Neuronal stem cell (in vitro differentiated cells): Measurements from ENCODE around the gene DIO2.

Source experiments
- DNase-seq: peaks from one replicate; pipeline ENCODE4 v3.0.0-alpha.2; 2013; ENCODE audit warnings: low spot score
- H2AFZ ChIP-seq: one replicate; pipeline ENCODE4 v1.6.1; 2013; ENCODE audit warnings: mild to moderate bottlenecking, low read length, inconsistent platforms
- H2AK5ac ChIP-seq: 2 replicates; pipeline ENCODE4 v1.6.1; 2013; ENCODE audit warnings: low read depth, mild to moderate bottlenecking, inconsistent platforms, low read length, moderate library complexity, mixed read lengths
- H2BK120ac ChIP-seq: 2 replicates; pipeline ENCODE4 v1.6.1; 2013; ENCODE audit warnings: low read depth, mild to moderate bottlenecking, inconsistent platforms, low read length, moderate library complexity, mixed read lengths
- H2BK12ac ChIP-seq: one replicate; pipeline ENCODE4 v1.6.1; 2013; ENCODE audit warnings: low read length, inconsistent platforms
- H2BK15ac ChIP-seq: 2 replicates; pipeline ENCODE4 v1.6.1; 2013; ENCODE audit warnings: mild to moderate bottlenecking, low read length, inconsistent platforms, mixed read lengths
- H2BK5ac ChIP-seq: one replicate; pipeline ENCODE4 v1.6.1; 2013; ENCODE audit warnings: inconsistent platforms, mild to moderate bottlenecking, low read length, moderate library complexity
- H3K14ac ChIP-seq: one replicate; pipeline ENCODE4 v1.6.1; 2013; ENCODE audit warnings: low read length, inconsistent platforms
- H3K18ac ChIP-seq: 2 replicates; pipeline ENCODE4 v1.6.1; 2013; ENCODE audit warnings: low read length, inconsistent platforms
- H3K23ac ChIP-seq: 2 replicates; pipeline ENCODE4 v1.6.1; 2013; ENCODE audit warnings: low read depth, mild to moderate bottlenecking, mixed read lengths, low read length, inconsistent platforms; ENCODE audit not compliant: poor library complexity
- H3K27ac ChIP-seq: replicated peaks from 3 replicates; pipeline ENCODE4 v1.5.1; 2013; ENCODE audit warnings: low read length, inconsistent platforms
- H3K27me3 ChIP-seq, 3 experiments: 2 replicates each; pipeline ENCODE4 v1.6.1; 2013; ENCODE audit warnings: low read length in 3 of 3, mild to moderate bottlenecking in 2 of 3, inconsistent platforms in 1 of 3, low read depth in 1 of 3, mixed read lengths in 1 of 3, moderate library complexity in 1 of 3; ENCODE audit not compliant: control insufficient read depth in 3 of 3, insufficient read depth in 3 of 3
- H3K36me3 ChIP-seq, 2 donors: replicated peaks in 1 of 2; 2 replicates each; pipeline ENCODE4 v1.6.1; 2013; ENCODE audit warnings: low read length in 2 of 2; ENCODE audit not compliant: control insufficient read depth in 2 of 2, insufficient read depth in 2 of 2
- H3K4ac ChIP-seq: 2 replicates; pipeline ENCODE4 v1.6.1; 2013; ENCODE audit warnings: inconsistent platforms, mild to moderate bottlenecking, low read length, moderate library complexity
- H3K4me1 ChIP-seq, 2 donors: 1 replicate in 1 of 2; 2 replicates in 1 of 2; pipeline ENCODE4 v1.6.1; 2013; ENCODE audit warnings: low read length in 2 of 2, low read depth in 1 of 2; ENCODE audit not compliant: control insufficient read depth in 2 of 2, insufficient read depth in 1 of 2
- H3K4me2 ChIP-seq: one replicate; pipeline ENCODE4 v1.6.1; 2013; ENCODE audit warnings: mild to moderate bottlenecking, low read length, inconsistent platforms; ENCODE audit not compliant: insufficient read depth, poor library complexity, severe bottlenecking
- H3K4me3 ChIP-seq, 2 donors: 2 replicates each; pipeline ENCODE4 v1.5.1; 2013; ENCODE audit warnings: low read length in 2 of 2, mild to moderate bottlenecking in 2 of 2, inconsistent platforms in 1 of 2, moderate library complexity in 1 of 2
- H3K79me1 ChIP-seq: one replicate; pipeline ENCODE4 v1.6.1; 2013; ENCODE audit warnings: low read depth, mild to moderate bottlenecking, inconsistent platforms, low read length, moderate library complexity
- H3K9ac ChIP-seq: one replicate; pipeline ENCODE4 v1.6.1; 2013; ENCODE audit warnings: mild to moderate bottlenecking, low read depth, low read length, inconsistent platforms; ENCODE audit not compliant: poor library complexity
- H3K9me3 ChIP-seq, 2 donors: replicated peaks in 1 of 2; 2 replicates each; pipeline versions ENCODE3 to v1.6.1; 2013; ENCODE audit warnings: low read length in 2 of 2, mild to moderate bottlenecking in 2 of 2, inconsistent platforms in 1 of 2, low read depth in 1 of 2, mixed read lengths in 1 of 2, moderate library complexity in 1 of 2; ENCODE audit not compliant: control insufficient read depth in 2 of 2, insufficient read depth in 1 of 2
- H4K8ac ChIP-seq: one replicate; pipeline ENCODE4 v1.6.1; 2013; ENCODE audit warnings: low read depth, mild to moderate bottlenecking, inconsistent platforms, low read length, moderate library complexity
- H4K91ac ChIP-seq: one replicate; pipeline ENCODE4 v1.6.1; 2013; ENCODE audit warnings: low read length, low read depth, mild to moderate bottlenecking, inconsistent platforms; ENCODE audit not compliant: poor library complexity
- WGBS, 2 donors: extraction: QIAGEN DNeasy Blood & Tissue Kit; methylation state at CpG; one replicate each; pipeline ENCODE4 v1.1.7; 2013; ENCODE audit warnings: missing lambda C conversion rate in 2 of 2, mixed read lengths in 1 of 2; ENCODE audit not compliant: insufficient read length in 2 of 2, insufficient replicate concordance in 1 of 2; ENCODE audit errors: extremely low coverage in 2 of 2; 5-methylcytosine and 5-hydroxymethylcytosine counted together

DIO2 gene

GRCh38 chr14:80150301-80150700, 61.0 kb downstream of the DIO2 start:
- Histone ChIP-seq H3K23ac (no peak overlapping the region), H2AK5ac (no peak overlapping the region), H3K36me3 (no peaks in the 10 kb centered on the region), H3K27ac (no peak overlapping the region), H4K8ac (no peak overlapping the region), H3K9ac (no peak overlapping the region), H2BK12ac (no peak overlapping the region), H3K4me3 (no peak overlapping the region), H2BK5ac (no peak overlapping the region), H3K18ac (no peak overlapping the region), H3K9me3 (no peaks in the 10 kb centered on the region), H3K79me1 (no peaks in the 10 kb centered on the region), H4K91ac (no peak overlapping the region), H3K27me3 (no peaks in the 10 kb centered on the region), H3K14ac (no peak overlapping the region), H2BK120ac (no peak overlapping the region), H3K4me2 (no peak overlapping the region), H3K4ac (no peak overlapping the region), H2AFZ (no peak overlapping the region), H2BK15ac (no peak overlapping the region), H3K4me1 (no peaks in the 10 kb centered on the region)
- DNase-seq, result no peak
- WGBS, 2 donors, result no CpG with 5 or more reads among the region's 1 CpG
